22Rv1 (cell line): ENCODE data around the gene MAML1.

Experiments used
- ZFX ChIP-seq: fragments of 450-650 bp; IDR thresholded peaks from 2 replicates; pipeline ENCODE4 v1.6.1; 2017; ENCODE audit warnings: antibody characterized with exemption, borderline replicate concordance
- TF ChIP-seq, protein P1 (sequence below): fragments of 450-650 bp; IDR thresholded peaks from 2 replicates; pipeline ENCODE4 v1.5.1; 2017; ENCODE audit warnings: mild to moderate bottlenecking

DNA sequence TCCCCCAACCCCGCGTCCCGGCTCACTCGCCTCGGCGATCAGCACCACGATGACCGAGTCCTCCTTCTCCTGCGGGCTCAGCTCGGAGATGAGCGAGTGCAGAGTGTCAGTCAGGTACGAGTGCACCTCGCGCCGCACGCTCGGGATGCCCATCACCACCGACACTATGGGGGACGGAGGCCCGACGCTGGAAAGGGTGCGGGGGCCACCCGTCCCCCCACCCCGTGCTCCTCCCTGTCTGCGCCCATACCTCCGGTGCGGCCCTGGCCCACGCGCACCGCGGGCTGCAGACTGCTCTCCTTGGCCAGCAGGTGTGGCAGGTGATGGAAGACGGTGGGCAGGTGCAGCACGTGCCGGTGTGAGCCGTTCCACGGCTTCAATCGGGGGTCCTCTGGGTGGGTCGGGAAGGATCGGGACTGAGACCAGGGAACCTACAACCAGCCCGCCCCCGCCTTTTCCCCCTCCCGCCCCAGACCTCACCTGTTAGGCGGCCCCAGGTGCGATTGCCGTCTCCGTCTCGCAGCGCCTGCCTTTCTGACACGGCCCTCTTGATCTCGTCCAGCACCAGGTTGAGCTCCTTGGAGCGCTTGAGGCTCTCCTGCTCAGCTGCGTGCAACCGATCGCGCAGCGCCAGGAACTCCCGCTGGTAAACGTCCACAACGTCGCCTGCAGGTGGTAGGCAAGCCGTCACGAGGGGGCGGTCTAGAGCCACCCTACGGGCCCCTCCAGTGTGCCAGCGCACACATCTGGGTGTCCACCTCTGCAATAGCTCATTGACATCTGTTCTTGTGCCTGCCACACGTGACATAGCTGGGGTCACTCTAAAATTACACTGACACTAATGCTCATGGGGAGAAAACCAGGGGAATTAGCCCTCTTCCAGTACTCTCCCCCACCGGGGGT, 68.9 kb downstream of the MAML1 start:
- TF ChIP-seq, protein P1, sequence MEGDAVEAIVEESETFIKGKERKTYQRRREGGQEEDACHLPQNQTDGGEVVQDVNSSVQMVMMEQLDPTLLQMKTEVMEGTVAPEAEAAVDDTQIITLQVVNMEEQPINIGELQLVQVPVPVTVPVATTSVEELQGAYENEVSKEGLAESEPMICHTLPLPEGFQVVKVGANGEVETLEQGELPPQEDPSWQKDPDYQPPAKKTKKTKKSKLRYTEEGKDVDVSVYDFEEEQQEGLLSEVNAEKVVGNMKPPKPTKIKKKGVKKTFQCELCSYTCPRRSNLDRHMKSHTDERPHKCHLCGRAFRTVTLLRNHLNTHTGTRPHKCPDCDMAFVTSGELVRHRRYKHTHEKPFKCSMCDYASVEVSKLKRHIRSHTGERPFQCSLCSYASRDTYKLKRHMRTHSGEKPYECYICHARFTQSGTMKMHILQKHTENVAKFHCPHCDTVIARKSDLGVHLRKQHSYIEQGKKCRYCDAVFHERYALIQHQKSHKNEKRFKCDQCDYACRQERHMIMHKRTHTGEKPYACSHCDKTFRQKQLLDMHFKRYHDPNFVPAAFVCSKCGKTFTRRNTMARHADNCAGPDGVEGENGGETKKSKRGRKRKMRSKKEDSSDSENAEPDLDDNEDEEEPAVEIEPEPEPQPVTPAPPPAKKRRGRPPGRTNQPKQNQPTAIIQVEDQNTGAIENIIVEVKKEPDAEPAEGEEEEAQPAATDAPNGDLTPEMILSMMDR: peak; percentile 65
- no peak for TF ChIP-seq ZFX
